GM10248 (cell line): ENCODE results near the gene STARD5.

Experiments
- CTCF ChIA-PET: fragments of 300-600 bp; sonication (Branson Sonifier 250); formaldehyde crosslinking; extraction: SDS; loops from one replicate; lab custom pipeline; 2021; ENCODE audit warnings: antibody characterized with exemption; lab: Yijun Ruan, JAX
- POLR2A ChIA-PET: fragments of 350-650 bp; sonication (Branson Sonifier 250); formaldehyde crosslinking; extraction: SDS; loops from one replicate; lab custom pipeline; 2020; ENCODE audit warnings: antibody characterized with exemption; lab: Yijun Ruan, JAX
- DNase-seq: peaks from one replicate; pipeline ENCODE4 v3.0.0; 2012; ENCODE audit errors: extremely low spot score
- TF ChIP-seq, protein P1 (sequence below): IDR thresholded peaks from 2 replicates; pipeline ENCODE4 v1.5.1; 2012; ENCODE audit warnings: mild to moderate bottlenecking, low read depth; ENCODE audit errors: extremely low read depth, missing control alignments, control extremely low read depth

Gene STARD5

DNA sequence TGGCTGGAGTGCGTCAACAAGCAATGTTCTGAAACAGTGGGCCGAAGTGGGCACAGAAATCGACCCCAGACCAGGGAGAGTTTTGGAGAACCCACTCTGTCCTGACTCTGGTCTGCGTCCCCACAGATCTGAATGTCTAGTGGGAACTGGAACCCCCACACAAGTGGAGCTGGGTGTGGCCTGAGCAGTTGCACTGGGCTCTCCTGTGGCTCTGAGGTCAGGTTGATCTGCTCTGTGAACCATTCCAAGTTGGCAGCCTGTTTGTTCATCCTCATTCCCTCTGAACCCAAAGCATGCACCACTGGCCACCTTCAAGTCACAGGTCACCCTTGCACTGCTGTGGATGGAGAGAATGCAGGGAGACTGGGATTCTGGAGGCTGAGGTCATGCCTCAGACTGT lies 60.5 kb downstream of the STARD5 start:
- ChIA-PET CTCF (interaction anchor here (1.0 to 13.5 kb wide), 5 partner anchors 108 to 294 kb away, joined by 3 to 455 read pairs (median 4); no protein-coding TSS in a partner anchor), POLR2A (no interaction called here)
- TF ChIP-seq, protein P1, sequence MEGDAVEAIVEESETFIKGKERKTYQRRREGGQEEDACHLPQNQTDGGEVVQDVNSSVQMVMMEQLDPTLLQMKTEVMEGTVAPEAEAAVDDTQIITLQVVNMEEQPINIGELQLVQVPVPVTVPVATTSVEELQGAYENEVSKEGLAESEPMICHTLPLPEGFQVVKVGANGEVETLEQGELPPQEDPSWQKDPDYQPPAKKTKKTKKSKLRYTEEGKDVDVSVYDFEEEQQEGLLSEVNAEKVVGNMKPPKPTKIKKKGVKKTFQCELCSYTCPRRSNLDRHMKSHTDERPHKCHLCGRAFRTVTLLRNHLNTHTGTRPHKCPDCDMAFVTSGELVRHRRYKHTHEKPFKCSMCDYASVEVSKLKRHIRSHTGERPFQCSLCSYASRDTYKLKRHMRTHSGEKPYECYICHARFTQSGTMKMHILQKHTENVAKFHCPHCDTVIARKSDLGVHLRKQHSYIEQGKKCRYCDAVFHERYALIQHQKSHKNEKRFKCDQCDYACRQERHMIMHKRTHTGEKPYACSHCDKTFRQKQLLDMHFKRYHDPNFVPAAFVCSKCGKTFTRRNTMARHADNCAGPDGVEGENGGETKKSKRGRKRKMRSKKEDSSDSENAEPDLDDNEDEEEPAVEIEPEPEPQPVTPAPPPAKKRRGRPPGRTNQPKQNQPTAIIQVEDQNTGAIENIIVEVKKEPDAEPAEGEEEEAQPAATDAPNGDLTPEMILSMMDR, result no peak
- no peak for DNase-seq

DNA sequence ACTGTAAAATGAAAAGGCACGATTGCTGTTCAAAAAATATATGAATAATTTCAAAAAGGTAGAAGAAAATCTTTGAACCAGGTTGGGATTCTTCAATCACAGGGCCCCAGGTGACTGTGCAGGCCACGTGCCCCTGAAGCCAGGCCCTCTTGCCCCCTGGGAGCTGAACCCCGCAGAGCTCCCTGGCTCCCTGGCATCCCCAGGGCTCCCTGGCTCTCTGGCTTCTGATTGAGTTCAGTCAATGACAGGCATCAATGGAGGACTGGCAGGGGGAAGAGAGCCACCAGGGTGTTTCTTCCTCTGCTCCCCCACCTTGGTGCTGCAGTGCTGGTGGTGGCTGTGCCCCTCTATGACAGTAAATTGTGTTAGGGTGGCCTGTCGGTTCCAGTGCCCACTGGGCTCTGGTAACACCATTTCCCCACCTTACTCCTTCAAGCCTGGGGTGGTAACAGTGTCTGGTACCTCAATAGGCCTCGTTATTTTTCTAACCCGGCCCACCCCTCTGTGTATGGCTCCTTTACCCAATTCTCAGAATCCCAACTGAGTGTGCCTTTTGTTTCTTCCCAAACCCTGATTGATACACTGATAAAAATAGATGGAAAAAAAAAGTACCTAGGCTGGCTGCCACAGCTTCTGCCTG lies 62.6 kb downstream of the STARD5 start:
- TF ChIP-seq, protein P1, result no peak
- POLR2A ChIA-PET, result no interaction called here
- no peak for DNase-seq

DNA sequence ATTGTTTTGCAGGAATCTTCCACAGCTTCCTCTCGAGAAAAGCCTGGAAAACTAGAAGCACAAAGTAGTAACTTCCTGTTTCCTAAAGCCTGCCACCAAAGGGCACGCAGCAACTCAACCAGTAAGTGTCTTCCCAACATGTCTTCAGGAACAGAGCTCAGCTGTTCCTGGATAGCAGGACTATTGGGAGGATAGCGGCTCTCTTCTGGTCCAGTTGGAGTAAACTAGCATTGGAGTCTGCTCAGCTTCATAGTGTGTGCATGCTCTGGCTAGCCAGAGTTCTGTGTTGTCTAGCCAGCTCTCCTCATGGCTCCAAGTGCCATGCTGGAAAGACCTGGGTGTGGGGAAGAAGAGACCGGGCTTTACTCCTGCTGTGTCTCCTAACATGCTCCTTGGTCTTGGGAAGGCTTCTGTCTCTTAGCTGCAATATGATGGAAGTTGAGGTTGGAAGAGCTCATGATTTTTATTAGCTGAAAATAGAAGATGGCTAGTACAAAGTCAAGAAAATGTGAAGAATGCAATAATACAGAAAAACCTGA lies 64.1 kb downstream of the STARD5 start:
- POLR2A ChIA-PET, result no interaction called here
- TF ChIP-seq, protein P1, result no peak
- CTCF ChIA-PET, result interaction anchor here (0.8 to 13.5 kb wide), 3 partner anchors 12 to 157 kb away, joined by 3 to 455 read pairs (median 6); no protein-coding TSS in a partner anchor
- no peak for DNase-seq

More for the DNA sequence above, 62.6 kb downstream of the STARD5 start:
- CTCF ChIA-PET, result interaction anchor here (0.9 to 13.5 kb wide), 4 partner anchors 7 to 158 kb away, joined by 3 to 455 read pairs (median 3); no protein-coding TSS in a partner anchor
